Caco-2 (cell line): ENCODE results near the gene RARRES2. TPM values are rescaled to one million over a fixed set of nuclear protein-coding genes. Genes with fewer than 3 reads are reported as not detected.
A peak's percentile ranks its signal among the peaks of the same experiment; 100 is the strongest.

Source experiments
- BruUV-seq: library from RNA; stranded (reverse); fragments of 400-500 nt; replicated peaks from 2 replicates; lab custom pipeline; 2021; lab: Mats Ljungman, UMichigan
- CTCF ChIA-PET: fragments of 300-600 bp; sonication (Branson Sonifier 250); formaldehyde crosslinking; loops from one replicate; lab custom pipeline; 2022; ENCODE audit warnings: antibody characterized with exemption; lab: Charles Lee
- POLR2A ChIA-PET: fragments of 300-600 bp; sonication (Branson Sonifier 250); formaldehyde crosslinking; loops from one replicate; lab custom pipeline; 2022; ENCODE audit warnings: antibody characterized with exemption; lab: Charles Lee
- DNase-seq, 2 experiments: peaks; one replicate each; pipeline versions ENCODE4 v3.0.0 to v3.0.0-alpha.2; 2020 to 2022
- H3K27me3 ChIP-seq: replicated peaks from 2 replicates; pipeline ENCODE4 v1.6.0; 2011; ENCODE audit warnings: low read length; ENCODE audit not compliant: control insufficient read depth, insufficient read depth
- H3K36me3 ChIP-seq: 2 replicates; pipeline ENCODE4 v1.5.1; 2011; ENCODE audit warnings: low read length; ENCODE audit not compliant: control insufficient read depth, insufficient read depth
- H3K4me1 ChIP-seq: fragments of 250-450 bp; sonication (Bioruptor Pico); 2 replicates; pipeline ENCODE4 v1.5.1; 2020; ENCODE audit warnings: mild to moderate bottlenecking
- H3K4me3 ChIP-seq: 2 replicates; pipeline ENCODE4 v1.5.1; 2011; ENCODE audit warnings: low read depth, mild to moderate bottlenecking, control low read depth, low read length
- H3K9me3 ChIP-seq: fragments of 250-450 bp; sonication (Bioruptor Pico); 2 replicates; pipeline ENCODE4 v1.5.1; 2020; ENCODE audit warnings: mild to moderate bottlenecking, moderate library complexity
- H3K27ac Mint-ChIP-seq: one replicate; pipeline ENCODE4 v1.8.0; 2022; ENCODE audit warnings: mixed read lengths; ENCODE audit not compliant: unreplicated experiment
- H3K27me3 Mint-ChIP-seq: one replicate; pipeline ENCODE4 v1.8.0; 2022; ENCODE audit warnings: mixed read lengths; ENCODE audit not compliant: insufficient read depth, unreplicated experiment
- H3K36me3 Mint-ChIP-seq: one replicate; pipeline ENCODE4 v1.8.0; 2022; ENCODE audit warnings: mild to moderate bottlenecking, mixed read lengths; ENCODE audit not compliant: insufficient read depth, unreplicated experiment
- H3K4me1 Mint-ChIP-seq: one replicate; pipeline ENCODE4 v1.8.0; 2022; ENCODE audit warnings: low read depth, mixed read lengths; ENCODE audit not compliant: unreplicated experiment
- H3K4me3 Mint-ChIP-seq: one replicate; pipeline ENCODE4 v1.8.0; 2022; ENCODE audit warnings: mild to moderate bottlenecking, moderate library complexity, mixed read lengths; ENCODE audit not compliant: unreplicated experiment
- H3K9me3 Mint-ChIP-seq: one replicate; pipeline ENCODE4 v1.8.0; 2022; ENCODE audit warnings: mixed read lengths; ENCODE audit not compliant: unreplicated experiment
- intact Hi-C: fragments of 100-400 bp; cut with micrococcal nuclease; formaldehyde crosslinking; loops from one replicate; pipeline ENCODE4 v1.10.0; 2022; ENCODE audit not compliant: unreplicated experiment
- total RNA-seq: library from RNA; stranded (reverse); gene quantifications from 2 replicates; pipeline ENCODE4 v1.2.3, GENCODE V29; 2022
- TF ChIP-seq, protein P1 (sequence below), 2 experiments: fragments of 200-600 bp in 1 of 2; IDR thresholded peaks; 1 replicate in 1 of 2; 2 replicates in 1 of 2; pipeline versions ENCODE4 v1.5.1 to v1.8.0; 2011 to 2022; ENCODE audit warnings: antibody characterized with exemption in 1 of 2, control low read depth in 1 of 2, inconsistent platforms in 1 of 2, low read depth in 1 of 2, low read length in 1 of 2, mild to moderate bottlenecking in 1 of 2, moderate library complexity in 1 of 2; ENCODE audit not compliant: insufficient read depth in 1 of 2, severe bottlenecking in 1 of 2, unreplicated experiment in 1 of 2

Gene RARRES2
- total RNA-seq, 1 experiment from 2014 or later, result not detected

DNA sequence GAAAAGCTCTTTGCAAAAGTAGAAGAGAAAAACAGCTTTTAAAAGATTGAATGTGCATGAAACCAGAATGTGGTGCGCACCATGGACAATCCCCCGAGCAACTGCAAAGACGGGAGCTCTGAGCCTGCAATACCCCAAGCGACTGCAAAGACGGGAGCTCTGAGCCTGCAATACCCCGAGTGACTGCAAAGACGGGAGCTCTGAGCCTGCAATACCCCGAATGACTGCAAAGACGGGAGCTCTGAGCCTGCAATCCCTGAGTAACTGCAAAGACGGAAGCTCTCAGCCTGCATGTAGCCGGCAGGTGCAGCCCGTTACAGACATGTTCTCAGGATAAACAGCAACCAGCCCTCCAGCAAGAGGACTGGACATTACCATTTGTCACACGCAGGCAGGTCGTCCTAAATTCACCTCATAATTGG, 43.9 kb upstream of the RARRES2 start:
- no peaks in the 10 kb centered on the region for H3K9me3 Mint-ChIP-seq
- H3K27ac Mint-ChIP-seq, result no peak overlapping the region
- DNase-seq, result no peak
- Histone ChIP-seq H3K4me3 (no peak overlapping the region), H3K4me1 (peaks cover 36% of the 10 kb centered on the region), H3K9me3 (no peaks in the 10 kb centered on the region), H3K36me3 (no peaks in the 10 kb centered on the region; the same call in 1 of the 2 replicates), H3K27me3 (no peaks in the 10 kb centered on the region)
- peaks cover 5% of the 10 kb centered on the region for H3K36me3 Mint-ChIP-seq
- no peaks in the 10 kb centered on the region for H3K27me3 Mint-ChIP-seq
- BruUV-seq, result no TSS peak
- intact Hi-C loops, result no loop called here
- no peak overlapping the region for H3K4me3 Mint-ChIP-seq
- ChIA-PET POLR2A (no interaction called here), CTCF (no interaction called here)
- peaks cover 18% of the 10 kb centered on the region for H3K4me1 Mint-ChIP-seq
- TF ChIP-seq, protein P1, sequence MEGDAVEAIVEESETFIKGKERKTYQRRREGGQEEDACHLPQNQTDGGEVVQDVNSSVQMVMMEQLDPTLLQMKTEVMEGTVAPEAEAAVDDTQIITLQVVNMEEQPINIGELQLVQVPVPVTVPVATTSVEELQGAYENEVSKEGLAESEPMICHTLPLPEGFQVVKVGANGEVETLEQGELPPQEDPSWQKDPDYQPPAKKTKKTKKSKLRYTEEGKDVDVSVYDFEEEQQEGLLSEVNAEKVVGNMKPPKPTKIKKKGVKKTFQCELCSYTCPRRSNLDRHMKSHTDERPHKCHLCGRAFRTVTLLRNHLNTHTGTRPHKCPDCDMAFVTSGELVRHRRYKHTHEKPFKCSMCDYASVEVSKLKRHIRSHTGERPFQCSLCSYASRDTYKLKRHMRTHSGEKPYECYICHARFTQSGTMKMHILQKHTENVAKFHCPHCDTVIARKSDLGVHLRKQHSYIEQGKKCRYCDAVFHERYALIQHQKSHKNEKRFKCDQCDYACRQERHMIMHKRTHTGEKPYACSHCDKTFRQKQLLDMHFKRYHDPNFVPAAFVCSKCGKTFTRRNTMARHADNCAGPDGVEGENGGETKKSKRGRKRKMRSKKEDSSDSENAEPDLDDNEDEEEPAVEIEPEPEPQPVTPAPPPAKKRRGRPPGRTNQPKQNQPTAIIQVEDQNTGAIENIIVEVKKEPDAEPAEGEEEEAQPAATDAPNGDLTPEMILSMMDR (IDR thresholded peaks at IDR 0.05; ENCODE audit: insufficient read depth in 1 of 2, low read depth in 1 of 2, low read length in 1 of 2, severe bottlenecking in 1 of 2, unreplicated experiment in 1 of 2), result no peak

DNA sequence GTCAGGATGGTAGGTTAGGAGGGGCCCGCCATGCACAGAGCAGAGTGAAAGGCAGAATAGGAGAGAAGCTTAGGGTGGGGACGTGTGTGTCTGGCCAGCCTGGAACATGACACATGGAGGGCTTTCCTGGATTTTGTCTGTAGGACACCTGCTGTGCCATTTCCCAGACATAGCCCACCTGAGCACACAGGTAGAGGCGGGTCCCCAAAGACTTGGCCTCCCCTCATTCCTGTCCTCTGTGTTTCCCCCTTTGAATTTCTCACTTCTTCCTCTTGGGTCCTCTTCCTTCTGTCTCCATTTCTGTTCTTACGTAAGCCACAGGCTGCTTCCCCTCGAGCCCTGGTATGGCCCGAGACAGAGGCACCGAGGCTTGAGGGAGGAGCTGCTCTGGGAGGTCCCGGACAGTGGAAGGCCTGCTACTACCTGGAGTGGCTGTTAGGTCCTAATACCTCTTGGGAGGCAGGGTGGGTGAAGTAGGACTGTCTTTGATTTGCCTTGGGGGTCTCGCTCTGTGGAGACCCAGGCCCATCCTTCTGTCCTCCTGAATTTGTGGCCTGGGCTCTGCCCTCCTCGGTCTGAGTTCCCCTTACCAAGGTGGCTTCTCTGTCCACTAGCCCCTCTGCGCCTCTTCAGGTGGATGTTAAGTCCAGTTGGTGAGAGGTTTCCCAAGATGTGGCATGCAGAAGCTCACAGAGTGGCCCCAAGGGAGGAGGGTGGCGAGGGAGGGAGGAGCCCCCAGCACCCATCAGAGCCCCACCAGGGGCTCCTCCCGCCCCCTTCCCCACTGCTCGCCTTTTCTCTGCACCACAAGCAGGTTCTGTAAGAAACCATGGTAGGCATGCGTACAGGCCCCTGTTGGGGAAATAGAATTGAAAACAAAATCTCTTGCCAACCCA, 43.2 kb upstream of the RARRES2 start:
- H3K4me3 ChIP-seq, result no peak overlapping the region
- peaks cover 42% of the 10 kb centered on the region for H3K4me1 ChIP-seq
- CTCF ChIA-PET, result no interaction called here

DNA sequence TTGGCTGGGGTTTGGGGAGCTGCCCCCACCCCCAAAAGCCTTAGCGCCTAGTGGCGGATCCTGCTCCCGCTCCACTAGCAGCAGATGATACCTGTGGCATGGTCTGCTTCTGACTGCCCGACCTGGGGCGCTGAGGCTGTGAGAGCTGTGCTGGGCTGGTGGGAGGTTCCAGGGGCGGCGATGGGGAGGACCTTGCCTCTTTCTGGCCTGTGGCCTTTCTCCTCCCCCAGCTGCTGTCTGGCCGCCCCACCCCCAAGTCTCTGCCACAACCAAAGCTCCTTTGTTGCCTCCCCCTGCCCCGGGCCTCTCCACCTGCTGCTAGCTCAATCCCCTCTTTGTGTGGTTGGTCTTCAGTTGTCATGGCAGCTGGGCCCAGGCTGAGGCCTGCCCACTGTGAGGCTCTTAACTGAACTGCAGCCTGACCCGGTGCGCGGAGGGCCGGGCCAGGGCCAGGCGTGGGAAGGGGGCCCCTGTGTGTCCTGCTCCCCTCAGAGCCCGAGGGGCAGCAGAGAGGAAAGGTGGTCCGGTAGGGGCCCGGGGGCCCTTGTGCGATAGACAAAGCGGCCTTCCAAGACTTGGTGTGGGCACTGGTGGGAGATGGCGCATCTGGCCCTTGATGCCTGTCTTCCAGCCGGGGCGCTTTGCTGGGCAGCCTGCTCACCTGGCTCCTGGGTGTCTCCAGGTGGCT, 42.4 kb upstream of the RARRES2 start:
- Histone ChIP-seq H3K27me3 (no peaks in the 10 kb centered on the region), H3K4me1 (peaks cover 42% of the 10 kb centered on the region), H3K9me3 (no peaks in the 10 kb centered on the region), H3K4me3 (no peak overlapping the region), H3K36me3 (no peaks in the 10 kb centered on the region)
- POLR2A ChIA-PET, result interaction anchor here (0.8 kb wide), 1 partner anchor 21 kb away, joined by 4 read pairs; a partner anchor contains a TSS
- Mint-ChIP-seq H3K9me3 (no peaks in the 10 kb centered on the region), H3K27ac (peak overlapping the region; percentile 93), H3K27me3 (no peaks in the 10 kb centered on the region), H3K4me1 (peaks cover 27% of the 10 kb centered on the region), H3K4me3 (no peak overlapping the region), H3K36me3 (peaks cover 11% of the 10 kb centered on the region)
- intact Hi-C loops, result loop anchor here (1.0 kb wide), 1 partner anchor 21 kb away; a partner anchor contains a TSS
- CTCF ChIA-PET, result no interaction called here
- BruUV-seq, result no TSS peak
- DNase-seq, result peak; percentile 74 to 83
- TF ChIP-seq, protein P1 (IDR thresholded peaks at IDR 0.05; ENCODE audit: insufficient read depth in 1 of 2, low read depth in 1 of 2, low read length in 1 of 2, severe bottlenecking in 1 of 2, unreplicated experiment in 1 of 2), result no peak

More for the DNA sequence above, 43.2 kb upstream of the RARRES2 start:
- Mint-ChIP-seq H3K4me3 (no peak overlapping the region), H3K9me3 (no peaks in the 10 kb centered on the region), H3K27me3 (no peaks in the 10 kb centered on the region), H3K36me3 (peaks cover 8% of the 10 kb centered on the region), H3K4me1 (peaks cover 25% of the 10 kb centered on the region), H3K27ac (peak overlapping the region; percentile 93)
- no peaks in the 10 kb centered on the region; the same call in 1 of the 2 replicates for H3K36me3 ChIP-seq
- POLR2A ChIA-PET, result no interaction called here
- TF ChIP-seq, protein P1 (IDR thresholded peaks at IDR 0.05; ENCODE audit: insufficient read depth in 1 of 2, low read depth in 1 of 2, low read length in 1 of 2, severe bottlenecking in 1 of 2, unreplicated experiment in 1 of 2), result no peak
- intact Hi-C loops, result no loop called here
- H3K9me3 ChIP-seq, result no peaks in the 10 kb centered on the region
- DNase-seq, result no peak
- no peaks in the 10 kb centered on the region for H3K27me3 ChIP-seq
- no TSS peak for BruUV-seq
